Upper lobe of left lung (tissue), 4 donors: Measurements from ENCODE around the gene MGST3.

Experiments used
- CTCF ChIP-seq, 6 experiments: fragments of 450-650 bp in 4 of 6; fragments of 200-600 bp in 2 of 6; sonication (generic) in 2 of 6; IDR thresholded peaks; one replicate each; pipeline ENCODE4 v1.5.1; 2016 to 2019; ENCODE audit warnings: antibody characterized with exemption in 6 of 6
- EP300 ChIP-seq, 4 donors: sonication (generic); formaldehyde crosslinking; IDR thresholded peaks; one replicate each; pipeline ENCODE4 v1.5.1; 2017; ENCODE audit warnings: antibody characterized with exemption in 4 of 4, control low read depth in 2 of 4
- POLR2A ChIP-seq, 4 donors: fragments of 450-650 bp; IDR thresholded peaks; one replicate each; pipeline ENCODE4 v1.5.1; 2016 to 2017; ENCODE audit warnings: antibody characterized with exemption in 4 of 4, mild to moderate bottlenecking in 2 of 4

GRCh38 chr1:165597883-165598675 is 33.0 kb upstream of the MGST3 start:
- TF ChIP-seq CTCF (IDR thresholded peaks at IDR 0.05) (no peak), POLR2A (IDR thresholded peaks at IDR 0.05) (peak in 2 of 4 donors; percentile 20 to 75), EP300 (IDR thresholded peaks at IDR 0.05) (no peak)
